Measurements from ENCODE around the gene RBMS3.

DNA sequence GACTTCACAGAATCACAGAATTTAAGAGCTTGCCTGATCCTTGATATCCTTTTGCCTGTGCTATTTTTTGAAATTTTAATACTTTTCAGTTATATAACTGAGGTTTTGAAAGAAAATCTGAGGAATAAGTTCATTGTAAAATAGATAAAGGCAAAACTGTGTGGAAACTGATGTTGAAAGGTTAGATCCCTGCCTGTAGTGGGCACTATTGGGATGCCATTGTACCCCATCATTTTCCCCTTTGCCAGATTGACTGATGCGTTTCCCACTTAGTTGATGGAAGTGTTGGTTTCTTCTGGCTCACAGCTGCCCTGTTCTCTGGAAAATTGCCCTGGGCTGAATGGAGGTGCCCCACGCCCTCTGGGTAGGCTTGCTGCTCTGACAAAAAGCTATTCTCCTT is 387.9 kb downstream of the RBMS3 start:
- TF ChIP-seq, protein P1, sequence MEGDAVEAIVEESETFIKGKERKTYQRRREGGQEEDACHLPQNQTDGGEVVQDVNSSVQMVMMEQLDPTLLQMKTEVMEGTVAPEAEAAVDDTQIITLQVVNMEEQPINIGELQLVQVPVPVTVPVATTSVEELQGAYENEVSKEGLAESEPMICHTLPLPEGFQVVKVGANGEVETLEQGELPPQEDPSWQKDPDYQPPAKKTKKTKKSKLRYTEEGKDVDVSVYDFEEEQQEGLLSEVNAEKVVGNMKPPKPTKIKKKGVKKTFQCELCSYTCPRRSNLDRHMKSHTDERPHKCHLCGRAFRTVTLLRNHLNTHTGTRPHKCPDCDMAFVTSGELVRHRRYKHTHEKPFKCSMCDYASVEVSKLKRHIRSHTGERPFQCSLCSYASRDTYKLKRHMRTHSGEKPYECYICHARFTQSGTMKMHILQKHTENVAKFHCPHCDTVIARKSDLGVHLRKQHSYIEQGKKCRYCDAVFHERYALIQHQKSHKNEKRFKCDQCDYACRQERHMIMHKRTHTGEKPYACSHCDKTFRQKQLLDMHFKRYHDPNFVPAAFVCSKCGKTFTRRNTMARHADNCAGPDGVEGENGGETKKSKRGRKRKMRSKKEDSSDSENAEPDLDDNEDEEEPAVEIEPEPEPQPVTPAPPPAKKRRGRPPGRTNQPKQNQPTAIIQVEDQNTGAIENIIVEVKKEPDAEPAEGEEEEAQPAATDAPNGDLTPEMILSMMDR (IDR thresholded peaks at IDR 0.05), result no peak
- no peak for TF ChIP-seq POLR2A (IDR thresholded peaks at IDR 0.05)
